Inflammatory macrophage treated with lipopolysaccharide for 1 hour (primary cell): Measurements from ENCODE around the gene KCNS3.
"Not testable (repeated sequence)": the region's sequence is repeated elsewhere in the genome, so short reads cannot be mapped to it uniquely, and the experiment has no call there.

Experiments used
- DNase-seq, 2 donors: peaks; one replicate each; pipeline ENCODE4 v3.0.0-alpha.2; 2020 to 2022

Gene KCNS3

GRCh38 chr2:17950006-17950405 is 71.5 kb downstream of the KCNS3 start:
- DNase-seq: no peak

GRCh38 chr2:17951563-17951962 is 73.1 kb downstream of the KCNS3 start:
- DNase-seq: no peak

DNA sequence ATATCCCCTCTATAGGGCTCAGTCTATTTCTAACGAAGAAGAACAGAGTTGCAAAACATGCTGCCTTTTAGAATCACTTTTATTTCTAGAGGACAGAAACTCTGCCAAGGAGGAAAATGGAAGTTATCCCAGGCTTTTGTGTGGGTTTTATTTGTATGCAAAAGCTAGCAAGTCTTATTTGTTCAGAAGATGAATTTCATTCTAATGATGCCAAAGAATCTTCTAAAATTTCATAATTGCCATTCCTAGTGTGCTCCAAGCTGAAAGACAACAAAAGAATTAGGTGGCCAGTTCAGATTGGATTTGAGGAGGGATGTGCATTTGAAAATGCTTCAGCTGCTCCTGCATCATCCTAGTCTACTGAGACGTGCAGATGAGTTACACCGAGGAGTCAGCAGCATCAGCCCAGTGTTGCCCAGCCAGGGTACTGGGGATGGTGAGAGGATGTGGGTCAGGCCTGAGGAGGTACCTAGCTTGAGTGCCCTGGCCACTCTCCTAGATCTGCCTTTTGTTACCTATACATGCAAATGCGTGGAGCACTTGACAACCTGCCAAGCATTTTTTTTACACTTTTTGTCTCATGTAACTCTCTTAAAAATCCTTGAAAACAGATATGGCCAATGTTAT is 80.1 kb downstream of the KCNS3 start:
- no peak for DNase-seq

DNA sequence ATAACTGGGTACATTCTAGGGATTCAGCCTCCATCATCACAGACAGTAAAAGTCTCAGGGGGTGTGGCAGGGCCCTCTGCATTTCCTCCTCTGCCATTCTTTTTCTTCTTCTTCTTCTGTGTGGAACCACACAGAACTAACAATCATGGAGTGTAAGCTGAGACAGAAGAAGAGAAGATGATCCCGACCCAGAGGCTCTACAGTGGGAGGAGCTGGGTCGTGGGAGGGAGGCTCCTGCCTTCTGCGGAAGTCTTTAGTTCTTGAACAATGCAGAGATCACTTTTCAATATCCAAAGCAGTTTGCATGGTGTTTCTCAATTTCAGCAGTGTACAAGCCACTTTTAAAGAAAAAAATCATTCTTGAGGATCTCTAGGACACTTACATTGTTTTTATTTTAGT is 80.9 kb downstream of the KCNS3 start:
- no peak for DNase-seq

- DNase-seq: no peak
These were observed 81.4 kb downstream of the KCNS3 start for GRCh38 chr2:17959833-17960232.

DNA sequence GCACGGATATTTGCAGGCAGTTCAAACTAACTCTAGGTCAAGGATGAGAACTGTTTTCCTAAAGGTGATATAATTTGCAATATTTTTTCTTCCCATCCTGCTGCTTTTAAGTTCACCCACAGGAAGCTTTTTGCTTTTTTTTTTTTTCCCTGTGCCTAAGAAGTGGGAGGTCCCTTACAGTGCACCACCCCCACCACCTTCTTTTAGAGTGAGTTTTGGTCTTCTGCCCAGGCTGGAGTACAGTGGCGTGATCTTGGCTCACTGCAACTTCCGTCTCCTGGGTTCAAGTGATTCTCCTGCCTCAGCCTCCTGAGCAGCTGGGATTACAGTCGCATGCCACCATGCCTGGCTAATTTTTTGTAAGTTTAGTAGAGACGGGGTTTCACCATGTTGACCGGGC is 82.5 kb downstream of the KCNS3 start:
- DNase-seq: no peak

DNA sequence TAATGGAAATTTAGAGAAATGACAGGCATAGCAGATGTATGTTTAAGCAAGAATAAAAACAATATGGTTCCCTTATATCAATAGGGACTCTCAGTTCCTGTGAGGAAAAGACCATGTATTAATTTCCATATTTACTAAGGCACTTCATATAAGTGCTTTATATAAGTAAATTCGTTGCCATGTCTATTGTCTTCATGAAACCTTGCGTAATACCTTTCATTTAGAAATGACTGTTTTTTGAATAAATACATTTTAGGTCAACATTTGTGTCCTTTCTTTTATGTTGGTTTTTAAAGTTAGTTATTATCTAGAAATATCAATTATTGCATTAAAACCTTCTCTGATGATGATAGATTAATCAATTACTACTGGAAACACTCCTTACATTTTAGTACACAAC is 83.3 kb downstream of the KCNS3 start:
- no peak for DNase-seq

DNA sequence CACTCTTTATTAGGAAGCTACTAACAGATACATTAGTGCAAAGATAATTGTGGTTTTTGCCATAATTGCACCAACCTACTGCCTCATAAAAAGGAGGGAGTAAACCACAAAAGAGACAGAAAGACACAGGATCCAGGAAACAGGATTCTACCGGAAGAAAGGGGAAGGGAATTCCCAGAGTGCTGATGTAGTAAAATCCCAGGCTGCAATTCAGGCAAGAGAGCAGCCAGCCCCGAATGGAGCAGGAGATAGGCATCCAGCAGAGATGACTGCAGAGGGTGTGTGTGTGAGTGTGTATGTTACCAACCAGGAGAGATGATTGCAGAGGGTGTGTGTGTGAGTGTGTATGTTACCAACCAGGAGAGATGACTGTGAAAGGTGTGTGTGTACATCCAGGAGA is 84.4 kb downstream of the KCNS3 start:
- DNase-seq: no peak

DNA sequence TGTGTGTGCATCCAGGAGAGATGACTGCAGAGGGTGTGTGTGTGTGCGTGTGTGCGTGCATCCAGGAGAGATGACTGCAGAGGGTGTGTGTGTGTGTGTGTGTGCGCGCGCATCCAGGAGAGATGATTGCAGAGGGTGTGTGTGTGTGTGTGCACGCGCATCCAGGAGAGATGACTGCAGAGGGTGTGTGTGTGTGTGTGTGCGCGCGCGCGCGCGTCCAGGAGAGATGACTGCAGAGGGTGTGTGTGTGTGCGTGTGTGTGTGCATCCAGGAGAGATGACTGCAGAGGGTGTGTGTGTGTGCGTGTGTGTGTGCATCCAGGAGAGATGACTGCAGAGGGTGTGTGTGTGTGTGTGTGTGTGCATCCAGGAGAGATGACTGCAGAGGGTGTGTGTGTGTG is 85.1 kb downstream of the KCNS3 start:
- DNase-seq: not testable (repeated sequence)

- DNase-seq: no peak
These were observed 86.7 kb downstream of the KCNS3 start for GRCh38 chr2:17965196-17965595.

GRCh38 chr2:17966798-17967197 is 88.3 kb downstream of the KCNS3 start:
- no peak for DNase-seq

DNA sequence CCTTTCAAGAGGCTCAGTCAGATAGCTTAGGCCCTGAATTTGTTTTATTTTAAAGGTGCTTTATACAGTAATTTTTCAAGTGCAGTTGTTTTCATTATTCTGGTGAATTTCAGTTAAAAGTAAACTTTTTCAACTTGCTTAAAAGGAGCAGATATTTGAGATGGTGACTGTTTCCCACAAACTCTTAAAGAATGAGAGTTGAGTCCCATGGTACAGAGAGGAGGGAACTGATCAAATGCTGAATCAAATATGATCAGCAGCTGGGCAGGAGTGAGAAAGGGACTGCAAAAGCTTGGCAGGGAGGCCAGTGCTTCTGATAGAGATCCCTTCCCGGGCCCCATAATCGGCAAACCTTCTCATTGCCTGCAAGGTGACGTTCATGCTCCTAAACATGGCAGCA is 91.2 kb downstream of the KCNS3 start:
- no peak for DNase-seq

- DNase-seq: no peak
These were observed 93.2 kb downstream of the KCNS3 start for GRCh38 chr2:17971531-17972125.

GRCh38 chr2:17972991-17973390 is 94.5 kb downstream of the KCNS3 start:
- DNase-seq: no peak

DNA sequence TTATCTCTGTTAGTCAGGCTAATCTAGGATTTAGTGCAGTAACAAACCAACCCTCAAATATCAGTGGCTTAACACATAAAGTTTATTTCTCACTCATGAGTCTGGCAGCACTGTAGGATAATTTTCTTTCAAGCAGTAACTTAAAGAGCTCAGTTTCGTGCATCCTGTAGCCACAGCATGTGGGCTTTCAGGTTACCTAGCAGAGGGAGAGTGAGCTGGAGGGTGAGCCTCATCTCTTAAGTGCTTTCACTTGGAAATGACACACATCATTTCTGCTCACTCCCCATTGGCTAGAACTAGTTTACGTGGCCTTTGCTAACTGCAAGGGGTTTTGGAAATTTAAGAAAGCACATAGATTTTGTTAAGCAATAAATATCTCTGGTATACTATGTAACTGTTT is 96.9 kb downstream of the KCNS3 start:
- no peak for DNase-seq

DNA sequence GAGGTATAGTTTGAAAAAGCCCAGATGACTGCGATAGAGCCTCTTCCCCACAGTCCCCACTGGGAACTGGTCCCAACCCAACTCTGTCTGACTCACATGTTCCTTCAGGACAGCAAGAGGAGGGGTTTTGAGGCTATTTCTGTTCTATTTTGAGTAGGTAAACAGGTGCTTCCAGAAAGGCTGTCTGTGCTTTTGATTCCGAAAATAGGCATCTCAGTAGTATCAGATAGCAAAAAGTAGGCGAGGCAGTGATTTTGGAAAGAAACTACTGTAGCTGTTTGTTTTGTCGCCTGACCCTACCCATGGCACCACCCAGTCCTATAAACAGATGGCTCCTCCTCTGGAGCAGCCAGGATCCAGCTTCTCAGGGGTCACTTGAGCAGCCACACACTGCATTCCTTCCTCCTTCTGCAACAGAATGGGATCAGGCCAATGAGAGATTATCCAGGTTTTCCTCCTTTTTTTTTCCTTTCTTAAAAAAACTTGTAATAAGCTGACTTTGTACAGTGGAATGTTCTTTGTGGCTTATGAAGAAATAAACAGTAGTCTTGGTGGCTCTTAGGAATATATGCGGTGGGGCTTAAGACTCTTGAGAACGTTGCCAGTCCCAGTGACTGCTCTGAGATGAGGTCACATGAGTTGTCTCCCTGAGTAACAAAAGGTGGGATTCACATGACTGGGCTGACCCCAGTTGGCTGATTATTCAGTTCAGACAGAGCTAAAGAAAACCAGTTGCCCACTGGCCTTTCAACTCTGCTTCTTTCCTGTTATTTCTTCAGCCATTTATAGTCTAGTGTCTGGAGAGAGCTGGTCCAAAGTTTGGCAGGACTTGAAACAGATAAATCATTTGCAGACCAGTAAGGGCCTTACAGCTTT is 98.6 kb downstream of the KCNS3 start:
- no peak for DNase-seq

GRCh38 chr2:17979707-17980106 is 101.2 kb downstream of the KCNS3 start:
- DNase-seq: no peak

GRCh38 chr2:17981936-17982335 is 103.5 kb downstream of the KCNS3 start:
- DNase-seq: no peak
